Activated CD4-positive, alpha-beta T cell treated with anti-CD3 and anti-CD28 coated beads for 4 hours (primary cell): ENCODE results near the gene MAP2K1.
"Not testable (repeated sequence)": the region's sequence is repeated elsewhere in the genome, so short reads cannot be mapped to it uniquely, and the experiment has no call there.

Experiments used
- DNase-seq, 2 donors: peaks; one replicate each; pipeline ENCODE4 v3.0.0-alpha.2; 2020

MAP2K1 gene

GRCh38 chr15:66425837-66426236 lies 39.1 kb downstream of the MAP2K1 start:
- no peak for DNase-seq

DNA sequence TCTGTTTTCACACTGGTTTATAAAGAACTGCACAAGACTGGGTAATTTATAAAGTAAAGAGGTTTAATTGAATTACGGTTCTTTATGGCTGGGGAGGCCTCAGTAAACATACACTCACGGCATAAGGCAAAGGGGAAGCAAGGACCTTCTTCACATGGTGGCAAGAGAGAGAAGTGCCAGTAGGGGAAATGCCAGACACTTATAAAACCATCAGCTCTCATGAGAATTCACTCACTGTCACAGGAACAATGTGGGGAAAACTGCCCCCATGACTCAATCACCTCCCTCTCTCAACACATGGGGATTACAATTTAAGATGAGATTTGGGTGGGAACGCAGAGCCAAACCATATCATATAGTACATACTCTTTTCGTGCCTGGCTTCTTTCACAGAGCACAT lies 42.4 kb downstream of the MAP2K1 start:
- no peak for DNase-seq

- no peak for DNase-seq
Observed at GRCh38 chr15:66429546-66429945, 42.8 kb downstream of the MAP2K1 start.

GRCh38 chr15:66430627-66431255 lies 44.0 kb downstream of the MAP2K1 start:
- no peak for DNase-seq

GRCh38 chr15:66433726-66434125 lies 47.0 kb downstream of the MAP2K1 start:
- DNase-seq = no peak

DNA sequence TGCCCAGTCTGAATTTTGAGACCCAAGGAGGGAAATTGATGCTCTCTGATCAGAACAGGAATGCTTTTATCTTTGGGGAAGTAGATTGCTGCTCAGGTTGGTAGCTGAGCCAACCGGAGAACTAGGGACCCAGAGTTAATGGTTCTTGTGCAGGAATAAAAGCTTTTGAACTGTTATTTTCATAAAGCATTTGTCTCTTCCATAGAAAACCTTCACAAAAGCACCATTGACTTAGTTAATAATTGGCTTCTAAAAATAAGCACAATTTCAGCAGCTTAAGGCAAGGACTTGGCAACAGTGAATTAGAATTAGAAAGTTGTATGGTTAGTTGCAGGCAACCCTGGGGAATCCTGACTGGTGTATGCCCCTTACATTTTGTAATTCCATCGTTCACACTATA lies 53.8 kb downstream of the MAP2K1 start:
- DNase-seq = no peak

DNA sequence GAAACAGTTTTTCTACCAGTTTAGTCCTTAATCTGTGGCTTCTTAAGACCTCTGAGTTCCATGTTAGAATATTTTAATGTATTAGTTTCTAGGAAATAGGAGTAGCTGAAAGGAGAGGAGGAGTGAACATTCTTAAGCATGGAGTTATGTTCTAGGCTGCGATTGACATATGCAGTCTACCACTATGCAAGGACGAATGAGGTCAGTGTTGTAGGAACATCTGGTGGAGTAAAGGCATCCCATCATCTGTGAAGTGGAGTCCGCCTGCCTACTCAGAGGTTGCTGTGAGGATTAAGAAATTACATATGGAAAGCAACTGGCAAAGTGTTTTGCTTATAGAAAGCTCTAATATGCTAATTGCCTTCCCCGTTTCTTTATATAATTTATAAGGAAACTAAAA lies 65.7 kb downstream of the MAP2K1 start:
- DNase-seq = no peak

GRCh38 chr15:66452971-66453580 lies 66.4 kb downstream of the MAP2K1 start:
- no peak for DNase-seq

DNA sequence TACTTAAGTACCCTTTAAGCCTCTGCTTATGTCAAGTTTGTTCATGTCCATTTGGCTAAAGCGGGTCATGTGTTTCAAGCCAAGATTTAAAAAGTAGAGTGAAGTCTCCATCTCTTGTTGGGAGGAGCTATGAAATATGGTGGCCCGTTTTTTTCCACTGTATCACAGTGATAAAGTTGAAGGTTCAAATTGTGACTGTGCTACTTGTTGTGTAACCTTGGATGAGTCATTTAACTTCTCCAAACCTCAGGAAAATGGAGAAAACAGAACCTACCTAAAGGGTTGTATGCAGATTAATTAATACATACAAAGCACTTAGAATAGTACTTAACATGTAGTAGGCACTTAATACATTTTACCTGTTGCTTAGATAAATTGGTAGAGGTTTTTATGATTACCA lies 67.4 kb downstream of the MAP2K1 start:
- DNase-seq = no peak

DNA sequence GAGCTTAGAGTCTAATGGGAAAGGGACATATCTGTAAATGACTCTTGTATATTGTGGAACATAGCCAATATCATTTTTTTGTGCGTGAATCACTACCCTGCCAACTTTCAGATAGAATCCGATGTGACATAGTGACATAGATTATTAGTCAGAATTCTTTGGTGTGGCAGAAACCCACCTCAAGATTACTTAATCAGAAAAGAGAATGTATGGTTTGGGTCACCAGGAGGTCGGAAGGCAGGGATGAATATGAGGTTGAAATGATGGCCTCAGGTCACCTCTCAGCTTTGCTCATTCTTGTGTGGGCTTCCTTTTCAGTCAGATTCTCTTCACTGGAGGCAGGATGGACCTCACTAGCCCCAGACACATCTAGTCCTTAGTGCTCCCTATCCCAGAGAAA lies 69.5 kb downstream of the MAP2K1 start:
- no peak for DNase-seq

DNA sequence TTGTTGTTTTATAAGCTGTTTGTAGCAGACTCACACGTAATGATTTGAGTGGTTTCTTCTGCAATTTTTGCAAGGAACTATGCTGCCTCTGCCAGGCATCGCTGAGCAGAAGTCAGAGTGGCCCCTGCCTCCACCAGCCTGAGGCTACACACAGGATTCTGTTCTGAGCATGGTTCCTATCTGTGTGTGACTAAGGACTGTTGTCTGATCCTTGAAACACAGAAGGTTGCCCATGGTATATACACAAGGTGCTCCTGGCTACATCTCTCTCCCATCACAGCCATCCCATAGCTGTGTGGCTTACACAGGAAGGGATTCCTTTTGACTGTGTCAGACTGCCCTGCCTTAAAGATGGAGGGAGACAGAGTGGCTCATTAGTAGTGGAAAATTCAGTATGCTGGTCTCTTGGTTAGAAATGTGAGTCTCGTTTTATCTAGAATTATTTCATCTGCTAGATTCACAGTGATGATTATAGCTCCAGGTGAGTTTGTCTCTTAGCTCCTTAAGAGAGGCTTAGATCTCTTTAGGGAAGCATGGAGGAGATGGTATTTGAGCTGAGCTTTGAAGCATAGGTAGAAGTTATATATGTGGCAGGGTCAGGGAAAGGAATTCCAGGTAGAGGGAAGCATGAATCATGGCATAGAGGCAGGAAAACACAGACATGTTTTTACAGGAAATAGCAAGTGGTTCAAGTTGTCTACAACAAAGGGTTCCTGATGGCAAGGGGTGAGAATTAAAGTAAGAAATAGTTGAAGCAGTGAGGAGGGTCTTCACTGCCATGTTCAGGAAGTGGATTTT lies 73.3 kb downstream of the MAP2K1 start:
- DNase-seq = no peak

DNA sequence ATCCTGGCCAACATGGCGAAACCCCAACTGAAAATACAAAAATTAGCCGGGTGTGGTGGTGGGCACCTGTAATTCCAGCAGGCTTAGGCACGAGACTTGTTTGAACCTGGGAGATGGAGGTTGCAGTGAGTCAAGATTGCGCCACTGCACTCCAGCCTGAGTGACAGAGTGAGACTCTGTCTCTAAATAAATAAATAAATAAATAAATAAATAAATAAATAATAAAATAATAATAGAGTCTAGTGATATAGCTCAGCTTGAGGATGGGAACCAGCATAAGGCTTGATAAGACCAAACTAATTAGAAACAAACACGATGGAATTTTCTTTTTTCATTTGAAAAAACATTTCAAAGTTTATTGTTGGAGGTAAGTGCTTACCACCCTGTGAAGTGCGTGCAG lies 74.6 kb downstream of the MAP2K1 start:
- DNase-seq = not testable (repeated sequence)

DNA sequence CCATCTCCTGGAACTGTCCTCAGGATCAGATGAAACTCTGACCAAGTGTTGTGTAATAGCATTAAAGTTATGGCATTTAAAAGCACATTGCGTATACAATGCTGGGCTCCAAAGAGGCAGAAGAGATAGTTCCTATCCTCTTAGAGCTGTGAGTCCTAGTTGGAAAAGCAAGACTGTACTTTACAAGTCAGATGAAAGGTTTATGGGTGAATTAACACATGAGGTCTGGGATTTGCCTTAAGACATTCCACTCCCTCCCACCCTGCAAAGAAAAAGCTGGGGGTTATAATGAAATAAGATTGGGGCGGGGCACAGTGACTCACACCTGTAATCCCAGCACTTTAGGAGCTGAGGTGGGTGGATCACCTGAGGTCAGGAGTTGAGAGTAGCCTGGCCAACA lies 75.2 kb downstream of the MAP2K1 start:
- DNase-seq = no peak

DNA sequence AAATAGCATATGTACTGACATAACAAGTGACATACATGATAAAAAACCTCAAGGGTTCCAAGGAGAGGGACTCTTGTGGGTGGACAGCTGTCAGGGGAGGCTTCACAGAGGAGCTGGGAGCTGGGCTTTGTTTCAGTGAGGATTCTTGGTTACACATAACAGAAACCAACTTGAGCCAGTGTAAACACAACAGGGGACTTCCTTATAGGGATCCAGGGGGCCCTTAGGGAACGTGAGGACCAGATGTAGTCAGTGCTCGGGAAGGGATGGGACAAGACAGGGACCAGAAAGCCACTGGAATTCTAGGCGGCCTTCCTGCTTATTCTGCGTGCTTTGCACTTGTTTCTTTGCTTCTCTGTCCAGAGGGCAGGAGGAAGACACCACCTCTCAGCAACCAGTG lies 75.9 kb downstream of the MAP2K1 start:
- DNase-seq = no peak

- not testable (repeated sequence) for DNase-seq
Observed at GRCh38 chr15:66465294-66465693, 78.6 kb downstream of the MAP2K1 start.

- DNase-seq = not testable (repeated sequence)
Observed at GRCh38 chr15:66467162-66468040, 80.7 kb downstream of the MAP2K1 start.

DNA sequence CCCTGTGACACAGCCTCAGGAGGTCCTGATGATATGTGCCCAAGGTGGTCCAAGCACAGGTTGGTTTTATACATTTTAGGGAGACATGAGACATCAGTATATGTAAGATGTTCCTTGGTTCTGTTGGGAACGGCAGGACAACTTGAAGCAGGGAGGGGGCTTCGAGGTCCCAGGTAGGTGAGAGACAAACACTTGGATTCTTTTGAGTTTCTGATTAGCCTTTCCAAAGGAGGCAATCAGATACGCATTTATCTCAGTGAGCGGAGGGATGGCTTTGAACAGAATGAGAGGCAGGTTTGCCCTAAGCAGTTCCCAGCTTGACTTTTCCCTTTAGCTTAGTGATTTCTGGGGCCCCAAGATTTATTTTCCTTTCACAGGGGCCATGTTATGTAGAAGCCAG lies 84.1 kb downstream of the MAP2K1 start:
- DNase-seq = not testable (repeated sequence)

GRCh38 chr15:66472176-66472999 lies 85.7 kb downstream of the MAP2K1 start:
- DNase-seq = peak; percentile 13 to 18

DNA sequence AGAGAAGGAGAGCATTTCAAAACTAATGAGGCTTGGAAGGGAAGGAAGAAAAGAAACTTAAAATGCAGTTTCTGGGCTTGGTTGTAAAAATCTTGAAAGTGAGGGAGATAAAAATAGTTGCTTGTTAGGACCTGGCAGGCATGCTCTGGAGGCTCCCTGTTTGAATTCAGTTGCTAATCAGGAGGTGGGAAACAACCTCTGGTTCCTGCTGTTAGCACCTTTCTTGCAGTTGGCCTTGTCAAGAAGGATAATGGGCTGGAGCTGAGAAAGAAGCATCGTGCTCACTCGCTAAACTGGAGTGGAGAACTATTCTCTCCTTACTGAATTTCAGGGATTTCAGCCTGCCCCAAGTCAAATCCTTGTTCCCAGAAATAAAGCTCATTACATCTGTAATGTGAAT lies 87.4 kb downstream of the MAP2K1 start:
- DNase-seq = no peak

GRCh38 chr15:66474963-66475362 lies 88.3 kb downstream of the MAP2K1 start:
- no peak for DNase-seq

- no peak for DNase-seq
Observed at GRCh38 chr15:66476535-66476934, 89.8 kb downstream of the MAP2K1 start.

- DNase-seq = no peak
Observed at GRCh38 chr15:66477011-66477410, 90.3 kb downstream of the MAP2K1 start.
